ENCODE results near the gene CDRT4.

GRCh38 chr17:15434956-15435355 lies 32.5 kb downstream of the CDRT4 start:
- no peak for TF ChIP-seq CTCF (IDR thresholded peaks at IDR 0.05)
- no peak for TF ChIP-seq POLR2A (IDR thresholded peaks at IDR 0.05)

Measured in thyroid gland (tissue), 4 donors.